ENCODE measurements around the gene KLHL6. TPM values are rescaled to one million over a fixed set of nuclear protein-coding genes. Genes with fewer than 3 reads are reported as not detected.
"Not testable (repeated sequence)": the region's sequence is repeated elsewhere in the genome, so short reads cannot be mapped to it uniquely, and the experiment has no call there.

KLHL6 gene
- total RNA-seq, 2 donors from 2014 or later, result 2.0 to 3.0 TPM

GRCh38 chr3:183536238-183536880 is 19.1 kb downstream of the KLHL6 start:
- intact Hi-C loops (cut with DNase I), result no loop called here
- no peak for DNase-seq (ENCODE audit: low spot score)

- DNase-seq (ENCODE audit: low spot score), result no peak
- intact Hi-C loops (cut with DNase I), result no loop called here
Measured at GRCh38 chr3:183534249-183534648, 21.3 kb downstream of the KLHL6 start.

GRCh38 chr3:183533412-183534132 is 21.9 kb downstream of the KLHL6 start:
- DNase-seq (ENCODE audit: low spot score), result no peak
- intact Hi-C loops (cut with DNase I), result no loop called here

- intact Hi-C loops (cut with DNase I), result no loop called here
- DNase-seq (ENCODE audit: low spot score), result no peak
Measured at GRCh38 chr3:183532620-183533411, 22.7 kb downstream of the KLHL6 start.

DNA sequence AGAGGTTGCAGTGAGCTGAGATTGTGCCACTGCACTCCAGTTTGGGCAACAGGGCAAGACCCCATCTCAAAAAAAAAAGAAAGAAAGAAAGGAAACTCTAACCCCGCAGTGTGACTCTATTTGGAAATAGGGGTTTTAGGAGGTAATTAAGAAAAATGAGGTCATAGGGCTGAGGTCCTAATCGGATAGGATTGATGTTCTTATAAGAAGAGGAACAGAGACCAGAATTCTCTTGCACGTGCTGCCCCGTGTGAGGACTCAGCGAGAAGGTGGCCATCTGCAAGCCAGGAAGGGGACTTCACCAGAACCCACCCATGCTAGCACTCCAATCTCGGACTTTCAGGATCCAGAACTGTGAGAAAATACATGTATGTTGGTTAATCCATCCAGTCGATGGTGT is 25.8 kb downstream of the KLHL6 start:
- intact Hi-C loops (cut with DNase I), result no loop called here
- no peak for DNase-seq (ENCODE audit: low spot score)

DNA sequence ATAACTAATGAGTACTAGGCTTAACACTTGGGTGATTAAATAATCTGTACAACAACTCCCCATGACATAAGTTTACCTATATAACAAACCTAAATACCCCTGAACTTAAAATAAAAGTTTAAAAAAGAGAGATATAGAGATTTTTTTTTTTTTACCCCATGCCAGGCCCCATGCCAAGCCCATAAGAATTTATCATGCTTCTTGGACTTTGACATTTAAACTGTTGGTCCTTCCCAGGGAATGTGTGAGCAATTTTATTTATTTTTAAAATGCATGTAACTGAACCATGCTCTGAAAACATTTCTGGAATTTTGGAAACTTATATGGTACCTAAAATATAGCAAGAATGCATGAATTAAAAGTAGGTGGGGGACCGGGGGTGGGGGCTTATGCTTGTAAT is 26.3 kb downstream of the KLHL6 start:
- intact Hi-C loops (cut with DNase I), result no loop called here
- DNase-seq (ENCODE audit: low spot score), result no peak

GRCh38 chr3:183528758-183529157 is 26.7 kb downstream of the KLHL6 start:
- intact Hi-C loops (cut with DNase I); DNase-seq (ENCODE audit: low spot score): not testable (repeated sequence)

DNA sequence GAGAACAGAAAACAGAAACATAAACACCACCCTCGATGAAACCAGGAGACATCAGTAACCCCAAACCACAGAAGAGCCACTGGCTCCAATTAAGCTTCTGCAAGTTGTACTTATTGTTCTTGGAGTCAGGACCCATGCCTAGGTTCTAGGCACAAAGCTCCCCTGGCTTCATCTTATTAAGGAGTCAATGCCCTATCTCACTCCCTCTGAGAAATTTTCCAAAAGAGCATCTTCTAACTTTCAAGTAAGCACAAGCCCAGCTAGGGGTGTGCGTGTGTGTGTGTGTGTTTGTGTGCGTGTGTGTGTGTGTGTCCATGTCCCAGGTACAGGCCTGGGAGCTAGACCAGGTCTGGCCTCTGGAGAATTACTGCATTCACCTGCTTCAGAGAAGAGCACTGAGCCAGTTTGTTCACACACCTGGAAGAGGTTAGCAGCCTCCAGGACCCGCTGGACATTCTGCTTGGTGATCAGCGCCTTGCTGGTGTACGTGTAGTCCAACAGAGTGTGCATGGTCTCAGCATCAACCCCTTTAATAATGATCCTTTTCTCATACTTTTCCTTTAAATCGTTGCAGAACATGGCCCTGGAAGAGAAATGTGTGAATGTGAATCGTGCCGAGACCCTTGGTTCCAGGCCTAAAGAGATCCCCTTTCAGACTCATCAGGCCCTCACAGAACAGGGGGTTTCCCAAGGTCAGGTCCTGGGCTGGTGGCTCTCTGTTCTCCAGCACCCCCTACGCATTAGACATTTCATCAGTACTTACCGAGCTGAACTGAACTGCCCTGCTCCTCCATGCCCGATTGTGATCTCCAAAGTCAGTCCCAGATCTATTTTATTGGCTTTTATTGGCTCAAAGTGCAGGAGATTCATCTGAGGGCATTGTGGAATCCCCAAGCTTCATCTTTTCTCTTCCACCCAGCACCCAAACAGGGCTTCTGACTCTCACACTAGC is 27.8 kb downstream of the KLHL6 start:
- DNase-seq (ENCODE audit: low spot score), result no peak
- intact Hi-C loops (cut with DNase I), result no loop called here

- DNase-seq (ENCODE audit: low spot score), result no peak
- intact Hi-C loops (cut with DNase I), result no loop called here
Measured at GRCh38 chr3:183526838-183527427, 28.6 kb downstream of the KLHL6 start.

GRCh38 chr3:183524476-183524875 is 31.0 kb downstream of the KLHL6 start:
- DNase-seq (ENCODE audit: low spot score), result no peak
- intact Hi-C loops (cut with DNase I), result no loop called here

GRCh38 chr3:183520741-183521556 is 34.6 kb downstream of the KLHL6 start:
- DNase-seq (ENCODE audit: low spot score); intact Hi-C loops (cut with DNase I): not testable (repeated sequence)

GRCh38 chr3:183520295-183520694 is 35.2 kb downstream of the KLHL6 start:
- intact Hi-C loops (cut with DNase I), result not testable (repeated sequence)

DNA sequence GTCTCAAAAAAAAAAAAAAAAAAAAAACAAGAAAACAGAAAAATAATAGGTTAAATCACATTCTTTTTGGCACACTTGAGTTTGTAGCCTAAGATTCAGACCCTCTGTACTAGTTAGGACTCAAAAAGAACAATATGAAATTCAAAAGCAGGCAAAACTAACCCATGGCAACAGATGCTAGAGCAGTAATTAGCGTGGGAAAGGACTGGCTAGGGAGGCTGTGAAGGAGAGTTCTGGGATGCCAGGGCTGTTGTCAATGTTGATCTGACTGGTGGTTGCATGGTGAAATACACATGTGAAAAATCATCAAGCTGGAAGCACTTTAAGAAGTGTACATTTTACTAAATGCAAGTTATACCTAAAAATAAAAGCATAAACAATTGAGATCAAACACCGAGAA is 35.6 kb downstream of the KLHL6 start:
- intact Hi-C loops (cut with DNase I), result no loop called here
- DNase-seq (ENCODE audit: low spot score), result no peak

More at GRCh38 chr3:183520295-183520694, 35.2 kb downstream of the KLHL6 start:
- not testable (repeated sequence) for DNase-seq (ENCODE audit: low spot score)

DNA sequence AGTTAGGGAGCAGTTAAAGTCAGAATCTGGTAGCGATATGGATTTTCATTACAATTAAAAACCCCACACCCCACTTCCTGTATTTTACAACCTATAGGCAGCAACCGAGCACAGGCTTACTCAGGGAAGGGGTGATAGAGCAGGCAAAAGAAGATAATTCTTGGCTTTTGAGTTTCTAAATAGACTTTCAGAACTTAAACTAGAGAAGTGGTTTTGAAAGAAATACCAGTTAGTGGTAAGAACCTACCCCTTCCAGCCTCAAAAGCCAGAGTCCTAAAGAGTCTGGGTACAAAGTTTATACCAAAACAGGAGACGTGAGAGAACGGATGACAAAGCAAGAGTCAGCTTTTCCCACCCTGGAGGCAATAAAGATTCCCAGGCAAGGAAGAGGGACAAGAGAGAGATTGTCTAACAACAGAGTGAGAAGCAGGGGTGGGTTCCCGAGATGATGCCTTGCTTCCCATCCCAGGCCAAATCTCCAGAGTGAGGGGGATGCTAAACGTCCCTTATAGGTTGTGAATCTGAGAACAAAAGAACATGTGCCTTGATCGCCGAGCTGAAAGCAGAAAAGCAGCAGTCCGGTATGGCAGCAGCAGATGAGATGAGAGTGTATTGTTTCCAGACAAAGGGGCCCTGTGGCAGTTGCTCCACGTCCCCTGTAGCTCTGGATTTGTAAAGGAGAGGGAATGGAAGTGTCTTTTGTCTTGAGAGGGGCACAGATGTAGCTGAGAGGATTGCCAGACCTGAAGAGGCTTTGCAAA is 36.8 kb downstream of the KLHL6 start:
- intact Hi-C loops (cut with DNase I), result no loop called here
- no peak for DNase-seq (ENCODE audit: low spot score)

GRCh38 chr3:183517607-183518006 is 37.9 kb downstream of the KLHL6 start:
- no peak for DNase-seq (ENCODE audit: low spot score)

GRCh38 chr3:183515968-183516851 is 39.3 kb downstream of the KLHL6 start:
- intact Hi-C loops (cut with DNase I), result no loop called here
- DNase-seq (ENCODE audit: low spot score), result no peak

More at GRCh38 chr3:183517607-183518006, 37.9 kb downstream of the KLHL6 start:
- intact Hi-C loops (cut with DNase I), result no loop called here
